ENCODE measurements around the gene MAEA.
"Not testable (repeated sequence)": the region's sequence is repeated elsewhere in the genome, so short reads cannot be mapped to it uniquely, and the experiment has no call there.

Gene MAEA

DNA sequence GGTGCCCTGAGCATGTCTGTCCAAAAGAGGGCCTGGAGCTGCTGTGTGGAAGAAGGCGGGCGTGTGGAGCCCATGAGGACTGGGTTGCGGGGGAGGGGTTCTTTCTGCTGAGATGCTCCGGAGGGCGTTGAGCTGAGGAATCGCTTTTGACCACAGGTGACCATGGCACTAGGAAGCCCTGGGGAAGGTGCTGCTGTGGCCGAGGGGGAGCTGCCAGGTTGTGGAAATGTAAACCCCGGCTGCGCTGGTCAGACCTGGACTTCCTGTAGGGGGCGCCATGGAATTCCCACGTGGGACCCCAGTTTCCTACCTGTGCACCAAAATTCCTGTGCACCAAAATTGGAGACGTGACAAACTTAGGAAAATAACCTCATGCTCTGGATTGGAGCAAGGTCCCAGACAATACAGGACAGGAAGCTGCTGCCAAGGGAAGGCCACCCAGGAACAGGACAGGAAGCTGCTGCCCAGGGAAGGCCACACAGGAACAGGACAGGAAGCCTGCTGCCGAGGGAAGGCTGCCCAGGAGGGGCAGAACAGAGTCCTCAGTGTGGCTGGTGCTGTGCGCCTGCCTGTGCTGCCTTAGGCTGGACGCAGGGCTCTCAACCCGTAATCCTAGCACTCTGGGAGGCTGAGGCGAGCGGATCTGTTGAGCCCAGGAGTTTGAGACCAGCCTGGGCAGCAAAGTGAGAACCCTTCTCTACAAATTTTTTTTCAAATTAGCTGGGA lies 29.0 kb downstream of the MAEA start:
- DNase-seq (ENCODE audit: low read depth in 2 of 3, low spot score in 2 of 3) = no peak

- DNase-seq (ENCODE audit: low read depth in 2 of 3, low spot score in 2 of 3) = no peak
These were observed 31.8 kb downstream of the MAEA start for GRCh38 chr4:1321486-1321885.

DNA sequence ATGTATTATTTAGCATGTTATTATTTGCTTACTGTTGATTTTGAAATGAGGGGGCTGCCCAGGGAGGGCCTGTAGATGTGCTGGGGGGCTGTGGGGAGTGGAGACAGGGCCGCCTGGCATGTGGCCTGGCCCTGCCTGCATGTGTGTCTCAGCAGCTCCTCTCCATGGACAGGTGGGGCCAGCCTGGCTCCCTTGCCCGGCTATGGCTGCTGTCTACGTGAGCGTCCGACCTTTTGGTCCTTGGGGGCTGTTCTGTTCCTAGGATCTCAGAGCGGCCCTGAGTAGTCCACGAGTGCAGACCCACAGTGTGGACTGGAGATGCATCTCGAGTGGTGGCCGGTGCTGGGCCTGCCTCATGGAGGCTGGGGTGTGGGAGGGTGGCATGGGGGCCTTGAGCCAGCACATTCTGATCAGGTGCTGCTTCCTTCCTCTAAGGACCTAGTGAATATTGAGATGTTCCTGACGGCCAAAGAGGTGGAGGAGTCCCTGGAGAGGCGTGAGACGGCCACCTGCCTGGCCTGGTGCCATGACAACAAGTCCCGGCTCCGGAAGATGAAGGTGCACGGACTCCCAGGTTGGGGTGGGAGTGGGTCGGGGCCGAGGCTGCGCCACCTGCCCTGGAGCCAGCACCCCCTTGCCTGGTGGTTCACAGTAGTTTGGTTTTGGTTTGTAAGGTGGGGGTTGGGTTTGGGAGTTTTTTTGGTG lies 32.4 kb downstream of the MAEA start:
- DNase-seq (ENCODE audit: low read depth in 2 of 3, low spot score in 2 of 3) = no peak

DNA sequence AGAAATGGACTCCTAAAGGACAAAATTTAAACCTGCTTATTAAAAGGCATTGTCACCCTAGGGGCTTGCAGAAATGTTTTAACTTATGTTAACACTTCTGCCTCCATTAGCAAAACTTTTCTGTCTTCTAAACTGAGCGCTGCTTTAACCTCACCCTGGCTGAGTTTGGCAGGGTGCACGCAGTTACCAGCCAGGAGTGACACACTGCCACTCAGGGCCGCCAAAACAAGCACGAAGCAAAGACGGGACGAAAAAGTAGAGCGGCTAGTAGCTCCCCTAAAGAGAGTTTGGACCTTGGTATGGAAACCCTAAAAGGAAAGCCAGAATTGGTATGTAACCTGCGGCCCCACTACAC lies 33.6 kb downstream of the MAEA start:
- DNase-seq (ENCODE audit: low read depth in 2 of 3, low spot score in 2 of 3) = no peak

DNA sequence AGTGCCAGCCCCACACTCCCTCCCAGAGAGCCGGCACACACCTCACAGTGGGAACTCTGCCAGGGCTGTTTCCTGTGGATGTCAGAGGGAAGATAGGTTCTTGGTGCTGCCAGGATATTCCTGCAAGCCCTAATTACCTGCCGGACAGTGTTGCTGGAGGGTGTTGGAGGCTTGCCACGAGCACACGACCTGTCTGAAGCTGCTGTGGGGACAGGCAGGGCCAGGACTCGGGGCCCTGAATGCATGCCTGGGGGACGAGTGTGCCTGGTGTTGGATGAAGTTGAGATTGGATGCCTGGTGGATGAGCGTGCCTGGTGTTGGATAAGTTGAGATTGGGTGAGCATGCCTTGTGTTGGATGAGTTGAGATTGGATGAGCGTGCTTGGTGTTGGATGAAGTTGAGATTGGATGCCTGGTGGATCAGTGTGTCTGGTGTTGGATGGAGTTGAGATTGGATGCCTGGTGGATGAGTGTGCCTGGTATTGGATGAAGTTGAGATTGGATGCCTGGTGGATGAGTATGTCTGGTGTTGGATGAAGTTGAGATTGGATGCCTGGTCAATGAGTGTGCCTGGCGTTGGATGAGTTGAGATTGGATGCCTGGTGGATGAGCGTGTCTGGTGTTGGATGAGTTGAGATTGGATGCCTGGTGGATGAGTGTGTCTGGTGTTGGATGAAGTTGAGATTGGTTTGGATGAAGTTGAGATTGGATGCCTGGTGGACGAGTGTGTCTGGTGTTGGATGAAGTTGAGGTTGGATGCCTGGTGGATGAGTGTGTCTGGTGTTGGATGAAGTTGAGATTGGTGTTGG lies 34.1 kb downstream of the MAEA start:
- no peak for DNase-seq (ENCODE audit: low read depth in 2 of 3, low spot score in 2 of 3)

DNA sequence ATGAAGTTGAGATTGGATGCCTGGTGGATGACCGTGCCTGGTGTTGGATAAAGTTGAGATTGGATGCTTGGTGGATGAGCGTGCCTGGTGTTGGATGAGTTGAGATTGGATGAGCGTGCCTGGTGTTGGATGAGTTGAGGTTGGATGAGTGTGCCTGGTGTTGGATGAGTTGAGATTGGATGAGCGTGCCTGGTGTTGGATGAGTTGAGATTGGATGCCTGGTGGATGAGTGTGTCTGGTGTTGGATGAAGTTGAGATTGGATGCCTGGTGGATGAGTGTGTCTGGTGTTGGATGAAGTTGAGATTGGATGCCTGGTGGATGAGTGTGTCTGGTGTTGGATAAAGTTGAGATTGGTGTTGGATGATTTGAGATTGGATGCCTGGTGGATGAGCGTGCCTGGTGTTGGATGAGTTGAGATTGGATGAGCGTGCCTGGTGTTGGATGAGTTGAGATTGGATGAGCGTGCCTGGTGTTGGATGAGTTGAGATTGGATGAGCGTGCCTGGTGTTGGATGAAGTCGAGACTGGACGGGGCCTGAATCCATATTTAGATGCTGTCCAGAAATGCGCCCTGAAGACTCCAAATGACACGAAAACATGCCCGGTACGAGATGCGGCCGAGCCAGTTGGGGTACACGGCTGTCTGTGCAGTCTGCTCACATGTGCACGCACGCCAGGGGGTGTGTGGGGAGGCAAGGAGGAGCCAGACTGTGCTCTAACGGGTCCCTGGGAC lies 34.9 kb downstream of the MAEA start:
- DNase-seq (ENCODE audit: low read depth in 2 of 3, low spot score in 2 of 3) = not testable (repeated sequence)

DNA sequence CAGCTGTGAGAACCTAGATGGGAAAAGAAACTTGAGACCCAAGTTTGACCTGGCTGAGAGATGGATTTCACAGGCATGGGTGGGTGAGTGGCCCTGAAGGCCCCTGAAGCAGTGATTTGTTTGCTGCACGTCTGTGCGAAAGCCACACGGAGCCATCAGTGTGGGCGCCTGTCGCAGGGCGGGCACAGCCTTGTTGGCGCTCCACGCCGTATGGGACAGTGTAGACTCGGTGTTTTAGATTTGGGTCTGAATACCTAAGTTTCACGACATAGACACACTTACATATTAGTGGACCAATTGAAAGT lies 35.4 kb downstream of the MAEA start:
- no peak for DNase-seq (ENCODE audit: low read depth in 2 of 3, low spot score in 2 of 3)

DNA sequence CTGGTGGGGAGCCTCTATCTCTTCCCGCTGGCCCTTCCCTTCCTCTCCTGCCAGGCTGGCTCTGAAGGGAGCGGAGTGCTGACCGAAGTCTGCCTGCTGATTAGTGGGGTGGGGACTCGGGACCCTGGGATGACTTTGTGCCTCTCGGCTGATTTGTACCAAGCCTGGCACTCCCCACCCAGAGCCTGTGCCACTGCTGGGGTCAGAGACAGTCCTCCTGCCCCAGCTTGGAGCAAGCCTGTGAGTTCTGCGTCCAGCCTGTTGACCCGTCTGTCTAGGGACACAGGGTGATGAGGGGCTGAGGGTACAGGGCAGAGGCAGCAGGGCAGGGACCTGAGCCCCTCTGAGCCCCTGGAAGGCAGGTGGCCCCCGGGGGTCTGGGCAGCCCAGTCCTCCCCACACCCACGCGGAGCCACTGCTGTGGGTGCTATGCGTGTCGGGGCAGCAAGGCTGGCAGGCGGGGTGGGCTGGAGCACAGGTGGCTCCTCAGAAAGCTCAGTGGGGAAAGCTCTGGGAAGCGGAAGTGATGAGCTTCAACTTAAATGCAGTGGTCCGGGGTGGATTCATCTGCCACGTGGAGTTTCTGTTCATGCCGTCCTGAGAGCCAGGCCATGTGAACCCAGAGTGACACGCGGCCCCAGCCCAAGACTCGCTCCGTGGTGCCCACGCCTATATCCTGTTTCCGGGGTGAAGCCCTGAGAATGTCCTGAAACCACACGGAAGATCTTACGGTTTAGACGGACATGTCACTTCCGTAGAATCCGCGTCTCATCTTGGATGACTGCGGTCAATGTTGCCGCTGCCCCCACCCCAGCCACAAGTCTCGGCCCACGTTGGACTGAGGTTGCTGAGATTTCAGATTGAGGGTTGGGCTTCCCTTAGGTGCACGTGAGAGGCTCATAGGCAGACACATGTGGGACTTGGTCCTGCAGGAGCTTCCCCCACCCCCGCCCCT lies 36.3 kb downstream of the MAEA start:
- no peak for DNase-seq (ENCODE audit: low read depth in 2 of 3, low spot score in 2 of 3)

GRCh38 chr4:1326751-1327525 lies 37.2 kb downstream of the MAEA start:
- no peak for DNase-seq (ENCODE audit: low read depth in 2 of 3, low spot score in 2 of 3)

GRCh38 chr4:1327526-1328266 lies 38.0 kb downstream of the MAEA start:
- no peak for DNase-seq (ENCODE audit: low read depth in 2 of 3, low spot score in 2 of 3)

DNA sequence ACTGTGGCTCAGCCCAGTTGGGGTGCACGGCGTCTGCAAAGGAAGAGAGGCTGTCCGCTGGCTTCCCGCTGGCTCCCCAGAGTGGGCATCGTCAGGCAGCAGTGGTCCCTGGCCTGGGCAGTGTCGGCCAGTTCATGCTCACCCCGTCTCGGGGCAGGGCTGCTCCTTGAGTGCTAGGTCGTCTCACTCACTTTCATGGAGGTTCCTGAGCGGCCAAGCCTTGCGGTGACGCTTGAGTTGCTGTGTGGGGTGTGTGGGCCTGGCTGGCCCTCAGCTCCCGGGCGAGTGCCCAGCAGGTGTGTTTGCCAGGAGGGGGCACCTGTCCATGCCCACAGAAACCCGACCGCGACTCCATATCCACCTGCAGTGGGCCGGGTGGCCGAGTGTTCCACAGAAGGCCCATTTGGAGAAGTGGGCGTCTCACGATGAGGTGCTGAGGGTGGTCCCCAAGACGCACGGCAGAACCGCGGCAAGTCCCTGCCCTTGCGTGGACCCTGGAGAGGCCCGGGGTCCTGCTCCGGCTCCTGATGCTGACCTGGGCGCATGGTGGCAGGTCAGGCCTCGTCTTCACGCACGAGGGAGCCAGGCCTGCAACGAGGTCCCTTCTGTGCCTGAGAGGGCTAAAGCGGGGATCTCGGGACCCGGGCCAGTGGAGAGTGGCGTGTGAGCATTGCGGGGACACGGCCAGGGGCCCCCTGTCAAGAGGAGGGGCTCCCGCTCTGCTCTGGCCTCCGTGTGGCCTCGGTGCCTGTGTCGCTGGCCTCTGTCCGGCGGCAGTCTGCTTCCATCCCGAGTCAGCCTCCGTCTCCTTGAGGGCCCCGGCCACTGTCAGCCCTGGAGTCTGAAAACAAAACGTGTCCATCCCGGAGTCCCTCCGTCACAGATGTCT lies 38.8 kb downstream of the MAEA start:
- DNase-seq (ENCODE audit: low read depth in 2 of 3, low spot score in 2 of 3) = no peak

GRCh38 chr4:1329408-1330371 lies 40.0 kb downstream of the MAEA start:
- no peak for DNase-seq (ENCODE audit: low read depth in 2 of 3, low spot score in 2 of 3)

GRCh38 chr4:1330761-1331590 lies 41.3 kb downstream of the MAEA start:
- DNase-seq (ENCODE audit: low read depth in 2 of 3, low spot score in 2 of 3) = peak in 1 of 3 experiments; percentile 54

DNA sequence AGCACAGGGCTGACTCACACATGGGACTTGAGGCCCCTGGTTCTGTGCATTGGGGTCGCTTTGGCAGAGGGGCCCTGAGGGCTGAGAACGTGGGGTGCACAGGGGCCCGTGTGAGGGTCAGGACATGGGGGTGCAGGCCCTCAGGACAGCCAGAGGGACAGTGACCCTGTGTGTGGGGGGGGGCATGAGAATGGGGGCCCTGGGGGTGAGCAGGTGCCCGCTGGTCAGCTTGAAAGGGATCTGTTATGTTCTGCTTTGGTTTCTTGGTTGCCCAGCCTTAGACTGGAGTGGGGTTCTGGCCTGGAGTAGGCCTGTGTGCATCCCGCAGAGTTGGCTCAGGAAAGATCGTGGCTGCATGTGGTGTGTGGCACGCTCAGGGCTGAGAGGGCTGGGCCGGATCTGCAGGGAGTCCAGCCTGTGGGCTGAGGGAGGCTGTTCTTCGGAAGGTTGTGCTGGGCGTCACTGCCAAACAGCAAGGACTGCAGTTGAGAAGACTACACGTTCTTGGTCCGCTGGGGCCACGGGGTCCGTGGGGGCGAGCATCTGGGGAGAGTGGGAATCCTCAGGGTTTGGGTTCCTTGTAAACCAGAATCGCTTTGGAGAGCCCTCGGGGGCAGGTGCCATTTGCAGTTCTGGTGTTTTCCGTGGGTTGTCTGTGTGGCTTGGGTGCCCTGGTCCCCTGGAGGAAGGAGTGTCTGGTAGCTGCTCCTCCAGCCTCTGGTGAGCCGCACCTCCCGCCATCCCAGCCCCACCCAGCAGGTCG lies 42.1 kb downstream of the MAEA start:
- DNase-seq (ENCODE audit: low read depth in 2 of 3, low spot score in 2 of 3) = no peak

DNA sequence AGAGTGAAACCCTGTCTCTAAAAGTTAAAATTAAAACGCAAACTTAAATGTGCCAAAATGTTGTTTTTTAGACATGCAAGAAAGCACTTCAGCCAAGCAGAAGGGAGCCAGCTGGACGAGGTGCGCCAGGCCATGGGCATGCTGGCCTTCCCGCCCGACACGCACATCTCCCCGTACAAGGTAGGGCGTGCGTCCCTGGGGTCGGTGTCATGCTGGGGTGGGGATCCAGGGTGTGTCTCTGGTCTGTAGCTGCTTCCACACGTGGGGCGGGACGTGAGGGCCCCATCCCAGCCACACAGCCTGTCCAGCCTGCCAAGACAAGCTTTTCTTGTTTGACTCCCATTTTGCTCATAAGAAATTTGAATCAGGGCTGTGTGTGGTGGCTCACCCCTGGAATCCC lies 43.0 kb downstream of the MAEA start:
- DNase-seq (ENCODE audit: low read depth in 2 of 3, low spot score in 2 of 3) = no peak

Measured in activated CD8-positive, alpha-beta memory T cell treated with anti-CD3 and anti-CD28 coated beads for 48 hours (primary cell).